GM04503 (cell line): ENCODE measurements around the gene SLC35F3.
"Not testable (repeated sequence)": the region's sequence is repeated elsewhere in the genome, so short reads cannot be mapped to it uniquely, and the experiment has no call there.

Source experiments
- DNase-seq: peaks from one replicate; pipeline ENCODE4 v3.0.0-alpha.2; 2012; ENCODE audit warnings: low read depth

SLC35F3 gene

DNA sequence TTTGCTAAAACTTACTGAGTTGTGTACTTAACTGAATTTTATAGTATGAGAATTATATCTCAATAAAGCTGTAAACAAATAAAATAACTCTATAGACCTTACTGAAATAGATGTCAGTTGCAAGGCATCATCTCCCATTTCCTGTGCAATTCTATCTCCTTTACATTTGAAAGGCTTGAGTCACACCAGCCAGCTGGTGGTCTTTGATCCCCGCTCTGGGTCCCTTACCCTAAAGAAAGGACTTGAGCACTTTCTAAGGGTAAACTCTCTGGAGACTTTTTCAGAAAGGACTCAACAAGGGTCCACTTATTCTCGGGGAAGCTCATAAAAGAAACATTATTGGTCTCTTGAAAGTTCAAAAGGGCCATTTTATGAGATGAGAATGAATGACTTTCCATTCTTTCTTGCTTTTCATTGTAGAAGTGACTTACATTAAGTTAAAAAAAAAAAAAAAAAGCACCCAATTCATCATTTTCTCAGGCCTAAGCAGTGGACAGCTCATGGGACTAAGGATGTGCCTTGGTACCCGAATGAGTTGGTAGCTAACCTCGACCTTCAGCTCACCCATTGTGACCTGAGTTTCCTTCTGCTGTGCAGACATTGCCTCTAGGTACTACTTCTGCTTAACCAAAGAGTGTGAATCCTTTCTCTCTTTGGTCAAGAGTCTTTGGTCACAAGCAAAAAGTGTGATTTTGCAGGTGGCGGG is 321.8 kb downstream of the SLC35F3 start:
- no peak for DNase-seq

DNA sequence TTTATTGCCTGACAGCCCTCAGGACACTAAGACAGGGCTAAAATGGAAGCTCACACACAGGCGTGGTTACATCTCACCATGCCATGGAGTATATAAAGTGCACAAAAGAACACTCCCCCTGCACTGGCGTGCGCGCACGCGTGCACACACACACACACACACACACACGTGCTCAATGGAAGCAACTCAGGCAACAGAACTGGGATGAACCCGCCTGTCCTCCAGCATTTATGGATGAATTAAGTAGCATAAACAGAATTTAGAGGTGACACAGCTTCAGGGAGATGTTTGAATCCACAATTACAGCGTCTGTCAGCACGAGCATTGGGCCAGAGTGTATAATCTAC is 322.3 kb downstream of the SLC35F3 start:
- DNase-seq: no peak

DNA sequence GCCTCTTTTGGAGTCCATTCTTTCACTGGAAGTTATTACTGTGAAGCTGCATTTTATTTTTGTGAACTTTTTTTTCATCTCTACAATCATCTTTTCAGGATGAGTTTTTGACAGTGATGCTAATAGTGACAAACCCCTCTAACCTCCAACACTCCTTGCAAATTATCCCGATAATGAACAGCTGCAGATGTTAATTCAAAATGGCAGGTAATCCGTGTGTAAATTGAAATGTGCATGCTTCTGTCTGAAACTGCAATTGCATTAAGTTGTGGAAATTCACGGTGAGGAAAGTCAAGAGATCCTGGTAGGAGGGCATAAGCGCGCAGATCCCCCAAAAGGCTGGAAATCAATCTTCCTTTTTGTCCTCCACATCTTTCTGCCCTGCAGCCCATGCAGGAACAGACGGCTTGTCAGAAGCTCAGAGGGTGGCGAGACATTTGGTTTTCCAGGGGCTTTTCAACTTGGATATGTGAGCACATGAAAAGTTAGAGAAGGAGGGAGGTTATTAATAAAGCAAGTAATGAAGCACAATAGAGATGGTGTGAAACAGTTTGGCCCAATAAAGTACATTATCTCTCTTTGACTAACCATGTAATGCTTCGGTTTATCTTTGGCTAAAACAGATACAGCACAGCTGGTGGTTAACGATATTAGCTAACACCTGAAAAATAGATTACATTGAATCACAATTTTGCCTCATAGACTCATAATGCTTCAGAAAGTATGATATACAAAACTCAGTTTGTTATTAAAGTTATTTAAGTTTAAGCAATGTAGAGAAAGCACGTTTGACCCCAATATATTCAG is 325.3 kb downstream of the SLC35F3 start:
- no peak for DNase-seq

DNA sequence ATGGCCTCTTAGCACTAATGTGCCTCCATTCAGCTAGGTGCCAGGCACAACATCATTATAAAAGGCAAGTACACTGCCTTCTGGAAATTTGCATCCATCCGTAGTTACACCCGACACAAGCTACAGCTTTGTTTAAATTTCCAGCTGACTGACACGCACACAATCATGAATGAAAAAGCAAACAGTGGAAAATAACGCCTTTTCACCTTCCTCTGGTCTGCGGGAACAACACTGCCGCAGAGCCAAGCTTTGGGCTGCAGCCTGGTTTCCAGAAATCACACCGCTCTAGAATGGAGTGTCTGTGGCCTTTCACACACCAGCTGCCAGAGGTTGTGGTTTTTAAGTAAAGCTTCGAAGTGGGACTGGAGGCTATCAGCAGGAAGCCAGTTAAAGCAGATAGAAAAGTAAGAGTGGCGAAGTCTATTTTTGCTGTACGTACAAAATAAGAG is 326.0 kb downstream of the SLC35F3 start:
- DNase-seq: no peak

DNA sequence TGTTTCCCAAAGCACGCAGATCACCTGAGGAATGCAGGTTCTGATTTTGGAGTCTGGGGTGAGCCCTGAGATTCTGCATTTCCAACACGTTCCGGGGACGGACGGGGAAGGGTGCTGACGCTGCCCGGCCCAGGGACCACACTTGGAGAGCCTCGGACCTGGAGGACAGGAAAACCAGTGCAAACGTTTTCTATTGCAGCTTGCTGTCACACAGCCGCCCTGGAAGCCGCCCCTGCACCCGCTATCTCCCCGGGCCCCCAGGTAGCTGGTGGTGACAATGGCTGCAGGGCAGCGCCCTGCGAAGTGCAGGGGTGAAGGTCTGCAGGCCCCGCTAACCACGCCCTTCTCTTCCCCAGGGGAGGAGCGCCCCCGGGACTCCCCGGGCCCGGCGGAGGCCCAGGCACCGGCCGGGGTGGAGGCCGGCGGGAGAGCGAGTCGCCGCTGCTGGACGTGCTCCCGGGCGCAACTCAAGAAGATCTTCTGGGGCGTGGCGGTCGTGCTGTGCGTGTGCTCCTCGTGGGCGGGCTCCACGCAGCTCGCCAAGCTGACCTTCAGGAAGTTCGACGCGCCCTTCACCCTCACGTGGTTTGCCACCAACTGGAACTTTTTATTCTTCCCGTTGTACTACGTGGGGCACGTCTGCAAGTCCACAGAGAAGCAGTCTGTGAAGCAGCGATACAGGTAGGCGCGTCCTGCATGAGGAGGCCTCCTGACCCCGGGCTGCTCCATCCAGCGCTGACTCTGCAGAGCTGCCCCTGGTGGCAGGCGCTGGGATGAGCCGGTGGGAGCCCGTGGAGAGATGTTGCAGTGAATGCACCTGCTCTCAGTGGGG is 326.8 kb downstream of the SLC35F3 start:
- DNase-seq: no peak

DNA sequence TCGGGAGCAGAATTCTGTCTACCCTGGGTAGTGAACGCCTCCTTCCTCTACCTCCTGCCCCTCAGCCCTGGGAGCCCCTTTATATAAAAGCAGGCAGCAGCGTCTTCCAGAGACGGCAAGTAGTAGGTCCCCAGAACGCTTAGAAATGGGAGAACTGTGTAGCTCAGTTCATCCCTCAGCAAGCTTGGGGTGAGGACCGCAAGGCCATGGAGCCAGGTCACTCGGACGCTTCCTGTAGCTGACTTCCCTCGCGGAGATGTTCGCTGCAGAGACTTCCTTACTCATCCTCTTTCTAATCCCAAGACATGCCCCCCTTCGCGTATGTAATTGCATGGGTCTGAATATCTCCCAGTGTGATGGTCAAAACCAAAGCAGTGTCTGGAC is 327.4 kb downstream of the SLC35F3 start:
- no peak for DNase-seq

DNA sequence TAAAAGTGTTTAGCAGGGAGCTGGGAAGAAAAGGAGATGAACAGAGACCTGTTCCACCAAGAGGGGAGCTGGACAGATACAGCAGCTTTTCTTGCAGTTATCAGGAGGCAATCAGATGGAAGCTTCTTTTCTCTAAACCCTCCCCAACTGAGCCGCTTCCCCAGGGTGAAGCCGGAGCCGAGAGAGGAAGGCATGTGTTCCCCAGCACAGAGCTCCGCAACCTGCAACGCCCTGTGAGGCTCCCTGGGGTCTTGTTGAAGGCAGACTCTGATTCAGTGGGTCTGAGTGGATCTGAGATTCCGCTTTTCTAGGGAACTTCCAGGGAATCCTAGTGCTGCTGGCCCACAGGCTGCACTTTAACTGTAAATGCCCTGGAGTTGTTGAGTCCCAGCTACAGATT is 329.7 kb downstream of the SLC35F3 start:
- no peak for DNase-seq

DNA sequence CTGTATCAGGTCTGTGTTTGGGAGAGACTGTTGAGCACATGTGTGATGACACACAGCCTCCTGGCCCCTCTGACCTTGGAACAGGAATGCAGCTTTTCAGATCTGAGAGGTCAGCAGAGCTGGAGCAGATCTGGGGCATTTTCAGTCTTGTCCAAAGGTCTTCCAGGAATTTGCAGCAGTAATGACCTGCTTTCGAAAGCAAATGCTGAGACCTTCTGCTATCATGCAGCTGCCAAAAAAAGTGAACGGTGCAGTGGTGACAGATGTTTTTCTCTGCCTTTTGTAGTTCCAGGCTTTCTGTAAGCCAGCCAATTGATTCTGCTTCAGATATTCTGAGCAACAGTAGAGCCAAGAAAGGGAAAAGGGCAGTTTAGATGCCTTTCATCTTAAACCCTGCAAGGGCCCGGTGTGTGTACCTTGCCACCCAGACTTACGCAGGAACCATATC is 331.0 kb downstream of the SLC35F3 start:
- no peak for DNase-seq

DNA sequence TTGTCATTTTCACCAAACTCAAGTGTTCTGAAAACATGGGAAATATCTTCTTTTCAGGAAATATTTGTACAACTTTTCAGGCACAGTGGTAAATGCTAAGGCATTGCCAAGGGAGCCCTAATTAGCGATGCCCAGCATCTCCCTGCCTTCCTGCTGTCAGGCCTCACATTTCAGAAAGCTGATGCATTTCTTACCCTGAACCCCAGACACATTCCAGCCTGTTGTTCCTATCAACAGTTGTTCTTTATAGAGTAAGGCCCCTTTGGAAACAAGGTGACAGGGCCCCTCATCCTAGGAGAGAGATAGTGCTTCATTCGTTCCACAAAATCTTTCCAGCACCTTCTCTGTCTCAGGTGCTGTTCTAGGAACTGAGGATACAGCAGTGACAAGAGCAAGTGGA is 332.9 kb downstream of the SLC35F3 start:
- DNase-seq: no peak

DNA sequence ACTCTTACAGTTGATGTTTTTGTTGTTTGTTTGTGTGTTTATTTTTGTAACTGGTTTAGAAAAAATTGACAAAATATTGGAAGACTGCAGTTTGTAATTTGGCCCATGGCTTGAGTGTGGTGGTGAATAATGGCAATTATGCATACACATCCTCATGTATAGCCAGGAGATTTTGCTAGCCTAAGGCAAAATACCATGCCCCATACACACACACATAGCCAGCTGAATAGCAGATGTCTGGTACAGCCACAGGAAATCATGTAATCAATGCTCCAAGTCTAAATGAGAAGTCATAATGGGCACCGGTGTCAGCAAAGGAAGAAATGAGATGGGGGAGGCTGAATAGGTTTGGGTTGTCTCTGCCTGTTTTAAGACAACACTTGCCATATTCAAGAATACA is 333.6 kb downstream of the SLC35F3 start:
- DNase-seq: no peak

DNA sequence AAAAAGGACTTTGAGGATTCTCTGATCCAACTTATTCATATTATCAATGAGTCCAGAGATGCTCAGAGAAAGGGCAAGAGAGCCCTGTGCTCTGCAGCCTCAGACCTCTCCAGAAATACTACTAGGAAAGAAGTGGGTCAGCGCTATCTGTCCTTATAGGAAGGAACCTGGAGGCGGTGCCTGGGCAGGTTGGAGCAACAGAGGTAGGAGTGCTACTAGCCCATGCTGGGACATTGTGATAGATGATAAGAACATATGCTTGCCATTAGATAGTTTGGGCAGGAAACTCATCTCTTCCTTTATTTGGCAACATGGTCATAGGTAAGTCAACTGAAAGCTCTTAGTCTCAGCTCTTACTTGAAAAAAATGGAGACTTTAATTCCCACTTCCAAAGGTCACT is 335.0 kb downstream of the SLC35F3 start:
- no peak for DNase-seq

DNA sequence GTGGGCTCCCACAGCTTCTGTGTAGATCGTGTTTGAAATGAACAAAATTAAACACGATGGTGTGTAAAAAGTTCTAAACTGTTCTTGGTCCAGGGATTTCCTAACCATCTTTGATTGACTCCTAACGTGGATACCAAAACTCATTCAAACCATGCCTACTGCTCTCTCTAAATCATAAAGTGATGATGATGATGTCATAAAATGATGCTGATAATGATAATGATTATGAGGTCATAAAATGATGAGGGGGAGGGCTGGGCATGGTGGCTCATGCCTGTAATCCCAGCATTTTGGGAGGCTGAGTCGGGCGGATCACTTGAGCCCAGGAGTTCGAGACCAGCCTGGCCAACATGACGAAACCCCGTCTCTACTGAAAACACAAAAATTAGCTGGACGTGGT is 335.5 kb downstream of the SLC35F3 start:
- no peak for DNase-seq

DNA sequence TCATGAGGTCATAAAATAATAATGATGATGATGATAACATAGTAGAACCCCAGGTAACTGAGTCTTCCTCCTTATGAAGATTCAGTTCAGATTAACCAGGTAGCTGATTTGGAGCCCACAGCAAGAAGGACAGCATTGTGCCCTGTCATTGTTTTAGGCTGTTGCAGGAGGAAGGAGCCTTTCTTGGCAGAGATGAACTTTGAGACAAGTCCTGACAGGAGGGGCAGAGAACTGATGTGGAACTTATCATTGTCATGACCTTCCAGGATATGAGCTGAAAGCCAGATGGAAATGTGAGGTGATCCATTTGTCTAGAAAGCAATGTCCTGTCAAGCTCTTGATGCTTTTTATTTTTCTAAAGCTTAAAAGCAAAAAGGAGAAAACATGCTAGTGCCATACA is 336.2 kb downstream of the SLC35F3 start:
- DNase-seq: no peak

DNA sequence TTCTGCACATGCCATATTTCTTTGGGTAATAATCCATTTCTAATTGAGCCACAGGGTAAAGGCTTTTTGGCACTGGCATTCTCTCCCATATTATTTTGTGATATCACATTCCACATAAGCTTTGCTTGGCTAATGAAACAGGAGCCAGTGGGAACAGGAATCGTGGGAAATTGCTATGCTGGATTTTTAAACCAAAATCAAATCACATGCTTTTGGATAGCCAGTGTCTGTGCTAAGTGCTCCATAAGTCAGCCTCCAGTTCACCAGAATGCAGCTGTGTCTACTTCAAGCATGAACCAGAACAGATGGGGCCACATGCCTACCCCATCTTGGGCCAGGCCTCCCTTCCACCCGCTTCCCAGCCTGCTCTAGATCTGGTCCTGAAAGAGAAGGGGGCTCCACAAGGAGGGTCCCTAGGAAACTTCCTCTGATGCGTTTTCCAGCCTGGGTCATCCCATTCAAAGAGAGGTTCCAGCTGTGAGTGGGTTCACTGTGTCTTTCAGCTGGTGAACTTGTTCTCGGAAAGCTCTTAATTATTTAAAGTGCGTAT is 337.5 kb downstream of the SLC35F3 start:
- DNase-seq: no peak

DNA sequence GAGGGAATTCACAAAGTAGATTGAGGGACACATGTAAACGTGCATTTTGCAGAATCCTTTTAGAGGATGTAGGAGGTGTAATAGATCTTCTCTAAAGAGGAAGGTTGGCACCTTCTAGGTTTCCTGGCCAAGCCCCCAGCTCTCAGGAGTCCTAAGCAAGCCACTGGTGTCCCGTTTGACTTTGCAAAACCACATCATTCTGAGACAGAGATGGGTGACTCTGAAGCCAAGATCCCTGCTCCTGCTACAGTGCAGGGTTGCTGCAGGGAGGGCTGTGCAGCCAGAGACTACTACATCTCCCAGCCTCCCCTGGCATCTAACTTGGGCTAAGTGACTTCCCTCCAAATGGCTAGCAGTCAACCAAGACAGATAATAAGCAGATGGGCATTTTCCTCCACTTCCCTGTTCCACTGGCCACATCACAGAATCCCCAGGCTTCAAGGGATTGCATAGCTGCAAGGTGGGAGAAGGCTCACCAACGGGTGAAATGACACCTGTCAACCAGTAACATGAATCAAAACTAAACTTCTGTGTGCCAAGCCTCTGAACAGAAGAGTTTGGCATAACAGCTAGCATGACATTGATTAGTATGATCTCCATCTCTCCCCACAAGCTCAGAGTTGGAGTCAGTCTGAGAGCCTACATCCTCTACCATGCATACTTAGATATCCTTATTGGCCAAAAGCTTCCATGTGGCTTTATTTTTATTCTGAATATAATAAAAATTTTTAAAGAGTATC is 339.2 kb downstream of the SLC35F3 start:
- DNase-seq: no peak

DNA sequence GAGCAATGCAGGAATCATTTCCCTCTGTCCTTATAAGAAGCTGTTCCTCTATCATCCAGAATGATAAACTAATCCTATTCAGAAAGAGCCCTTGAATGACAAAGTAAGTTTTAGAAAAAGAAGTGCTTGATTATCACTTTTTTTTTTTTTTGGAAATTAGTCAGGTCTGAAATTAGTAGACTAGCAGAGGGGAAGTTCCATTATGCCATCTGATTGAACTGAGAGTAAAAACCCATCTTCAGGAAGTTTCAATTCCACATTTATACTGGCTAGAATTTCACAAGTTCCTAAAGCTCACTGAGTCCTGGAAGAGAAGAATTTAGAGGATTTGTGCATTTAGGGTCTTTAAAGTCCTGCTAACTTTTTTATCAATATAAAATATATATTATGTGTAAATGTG is 340.0 kb downstream of the SLC35F3 start:
- DNase-seq: no peak

DNA sequence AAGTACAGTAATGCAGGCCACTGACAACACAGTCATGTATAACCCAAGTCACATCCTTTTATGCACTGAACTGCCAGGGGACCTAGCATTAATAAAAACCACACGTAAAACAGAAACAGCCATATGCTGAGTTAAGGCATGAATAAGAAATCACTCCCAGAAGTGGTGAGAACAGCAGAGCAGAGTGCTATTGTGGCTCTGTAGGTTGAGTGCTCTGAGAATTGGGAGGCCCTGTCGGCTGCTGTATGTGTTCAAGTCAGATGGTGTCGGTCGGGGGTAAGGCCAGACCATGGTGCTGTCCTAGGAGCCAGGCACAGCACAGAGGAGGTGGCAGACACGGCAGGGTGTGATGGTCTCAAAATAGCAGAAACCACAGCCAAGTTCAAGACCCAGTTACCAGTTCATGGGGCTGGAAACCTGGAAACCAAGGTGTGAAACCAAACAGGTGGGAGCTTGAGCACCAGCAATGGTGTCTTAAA is 342.2 kb downstream of the SLC35F3 start:
- DNase-seq: no peak

DNA sequence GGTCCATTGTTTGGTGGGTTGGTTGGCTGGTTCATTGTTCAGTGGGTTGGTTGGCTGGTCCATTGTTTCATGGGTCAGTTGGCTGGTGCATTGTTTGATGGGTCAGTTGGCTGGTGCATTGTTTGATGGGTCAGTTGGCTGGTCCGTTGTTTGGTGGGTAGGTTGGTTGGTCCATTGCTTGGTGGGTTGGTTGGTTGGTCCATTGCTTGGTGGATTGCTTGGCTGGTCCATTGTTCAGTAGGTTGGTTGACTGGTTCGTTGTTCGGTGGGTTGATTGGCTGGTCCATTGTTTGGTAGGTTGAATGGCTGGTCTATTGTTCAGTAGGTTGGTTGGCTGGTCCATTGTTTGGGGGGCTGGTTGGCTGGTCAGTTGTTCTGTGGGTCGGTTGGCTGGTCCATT is 343.3 kb downstream of the SLC35F3 start:
- DNase-seq: not testable (repeated sequence)

DNA sequence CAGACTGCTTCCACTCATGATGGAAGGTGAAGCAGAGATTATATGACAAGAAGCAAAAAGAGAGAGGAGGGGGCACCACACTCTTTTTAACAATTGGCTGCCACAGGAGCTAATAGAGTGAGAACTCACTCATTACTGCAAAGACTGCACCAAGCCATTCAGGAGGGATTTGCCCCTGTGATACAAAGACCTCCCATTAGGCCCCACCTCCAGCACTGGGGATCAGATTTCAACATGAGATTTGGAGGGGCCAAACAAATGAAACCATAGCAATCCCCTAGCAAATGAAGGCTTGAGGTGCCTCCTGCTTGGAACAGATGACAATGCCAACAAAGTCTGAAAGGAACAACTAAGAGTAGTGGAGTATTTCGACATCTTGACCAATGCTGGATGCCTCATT is 346.3 kb downstream of the SLC35F3 start:
- DNase-seq: no peak

DNA sequence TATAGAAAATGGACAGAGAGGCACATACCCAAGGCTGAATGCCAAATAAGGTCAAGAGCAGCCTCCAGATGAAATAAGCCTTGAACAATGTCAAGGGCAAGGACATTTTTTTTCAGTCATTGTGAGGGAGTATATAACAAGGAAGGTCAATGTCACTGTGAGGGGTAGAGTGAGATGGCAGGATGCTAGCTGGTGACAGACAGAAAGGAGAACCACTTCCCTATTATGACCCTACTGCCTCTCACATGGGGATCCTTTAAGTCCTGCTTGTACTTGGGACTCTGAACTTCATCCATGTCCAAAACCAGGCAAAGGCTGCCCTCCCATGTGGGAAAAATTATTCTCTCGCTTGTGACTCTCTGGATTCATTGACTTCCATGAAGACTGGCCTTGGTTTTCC is 349.3 kb downstream of the SLC35F3 start:
- DNase-seq: no peak

DNA sequence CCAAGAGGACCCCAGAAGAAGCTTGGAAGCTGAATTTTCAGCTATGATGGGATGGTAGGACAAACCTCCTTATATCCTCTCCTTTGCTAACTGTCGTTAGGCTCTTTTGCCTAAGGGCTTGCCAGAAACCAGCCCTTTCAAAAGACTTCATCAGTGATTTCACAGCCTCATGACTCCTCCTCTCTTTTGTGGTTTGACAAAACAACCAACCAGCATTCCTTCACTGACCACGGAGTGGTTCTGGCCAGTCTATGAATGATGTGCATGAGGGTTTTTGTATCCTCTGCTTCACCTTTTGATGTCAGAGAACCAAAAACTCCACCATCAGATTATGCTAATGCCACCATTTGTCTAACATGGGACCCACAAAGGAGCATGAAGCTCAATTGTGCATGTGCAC is 351.9 kb downstream of the SLC35F3 start:
- DNase-seq: no peak

DNA sequence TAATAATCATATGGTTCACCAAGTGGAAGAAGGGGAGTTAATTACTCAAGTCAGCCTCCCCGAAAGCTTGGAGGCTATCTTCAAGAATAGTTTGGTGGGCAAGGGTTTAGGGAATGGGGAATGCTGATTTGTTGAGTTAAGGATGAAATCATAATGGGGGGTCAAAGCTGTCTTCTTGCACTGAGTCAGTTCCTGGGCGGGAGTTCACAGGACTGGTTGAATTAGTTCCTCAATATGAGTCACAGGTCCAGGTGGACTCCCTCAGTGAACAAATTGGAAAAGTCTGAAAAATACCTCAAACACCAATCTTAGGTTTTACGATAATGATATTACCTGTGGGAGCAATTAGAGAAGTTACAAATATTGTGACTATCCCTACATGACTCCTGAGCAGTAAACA is 353.6 kb downstream of the SLC35F3 start:
- DNase-seq: no peak
